Measurements from ENCODE around the gene BCL2. TPM values are rescaled to one million over a fixed set of nuclear protein-coding genes. Genes with fewer than 3 reads are reported as not detected.

BCL2 gene
- total and polyA plus RNA-seq, 2 donors from 2014 or later: 6.0 to 39.2 TPM

GRCh38 chr18:63344918-63345317 lies 25.3 kb upstream of the BCL2 start:
- FAIRE-seq: no peak
- DNase-seq: no peak
- peaks cover 0 to 5% (median 3%) of the 10 kb centered on the region in 3 donors for H3K4me1 ChIP-seq (ENCODE audit: control insufficient read depth in 2 of 3, insufficient read depth in 2 of 3, low read depth in 1 of 3, low read length in 3 of 3)
- H3K27ac ChIP-seq (ENCODE audit: low read depth in 2 of 2, low read length in 2 of 2): no peak overlapping the region
- no peaks in the 10 kb centered on the region for H3K27me3 ChIP-seq (ENCODE audit: control insufficient read depth, insufficient read depth, low read length)
- no peaks in the 10 kb centered on the region for H3K9me3 ChIP-seq (ENCODE audit: control insufficient read depth in 2 of 3, insufficient read depth in 1 of 3, low read length in 3 of 3)
- no peak overlapping the region for H3K9ac ChIP-seq (ENCODE audit: low read length in 3 of 3)
- intact Hi-C loops (cut with DNase I): loop anchor here (10.0 kb wide), 1 partner anchor 90 kb away; no protein-coding TSS in a partner anchor
- TF ChIP-seq CTCF (IDR thresholded peaks at IDR 0.05; ENCODE audit: borderline replicate concordance, extremely low read depth, insufficient read depth): no peak
- H3K36me3 ChIP-seq (ENCODE audit: control insufficient read depth in 2 of 3, insufficient read depth in 3 of 3, low read length in 3 of 3): peaks cover 11 to 31% (median 20%) of the 10 kb centered on the region in 3 donors
- H3K4me3 ChIP-seq (ENCODE audit: low read length in 3 of 3): no peak overlapping the region

- no peak for FAIRE-seq
- no peak for TF ChIP-seq CTCF (IDR thresholded peaks at IDR 0.05; ENCODE audit: borderline replicate concordance, extremely low read depth, insufficient read depth)
- no peak for DNase-seq
- H3K27me3 ChIP-seq (ENCODE audit: control insufficient read depth, insufficient read depth, low read length): no peaks in the 10 kb centered on the region
- intact Hi-C loops (cut with DNase I): loop anchor here (10.0 kb wide), 1 partner anchor 91 kb away; no protein-coding TSS in a partner anchor
- peaks cover 0 to 5% (median 3%) of the 10 kb centered on the region in 3 donors for H3K4me1 ChIP-seq (ENCODE audit: control insufficient read depth in 2 of 3, insufficient read depth in 2 of 3, low read depth in 1 of 3, low read length in 3 of 3)
- H3K9ac ChIP-seq (ENCODE audit: low read length in 3 of 3): no peak overlapping the region
- H3K27ac ChIP-seq (ENCODE audit: low read depth in 2 of 2, low read length in 2 of 2): no peak overlapping the region
- peaks cover 6 to 30% (median 15%) of the 10 kb centered on the region in 3 donors for H3K36me3 ChIP-seq (ENCODE audit: control insufficient read depth in 2 of 3, insufficient read depth in 3 of 3, low read length in 3 of 3)
- H3K9me3 ChIP-seq (ENCODE audit: control insufficient read depth in 2 of 3, insufficient read depth in 1 of 3, low read length in 3 of 3): no peaks in the 10 kb centered on the region
- no peak overlapping the region for H3K4me3 ChIP-seq (ENCODE audit: low read length in 3 of 3)
Measured at GRCh38 chr18:63344263-63344662, 24.7 kb upstream of the BCL2 start.

- peak in 3 of 5 donors; percentile 42 to 60 (median 55) for DNase-seq
- no peak for FAIRE-seq
Measured at GRCh38 chr18:63342206-63342605, 22.6 kb upstream of the BCL2 start.

More at GRCh38 chr18:63342206-63342605, 22.6 kb upstream of the BCL2 start:
- Histone ChIP-seq H3K4me3 (ENCODE audit: low read length in 3 of 3) (no peak overlapping the region), H3K4me1 (ENCODE audit: control insufficient read depth in 2 of 3, insufficient read depth in 2 of 3, low read depth in 1 of 3, low read length in 3 of 3) (peaks cover 0 to 5% (median 3%) of the 10 kb centered on the region in 3 donors), H3K27me3 (ENCODE audit: control insufficient read depth, insufficient read depth, low read length) (no peaks in the 10 kb centered on the region), H3K36me3 (ENCODE audit: control insufficient read depth in 2 of 3, insufficient read depth in 3 of 3, low read length in 3 of 3) (peaks cover 6 to 29% (median 19%) of the 10 kb centered on the region in 3 donors), H3K27ac (ENCODE audit: low read depth in 2 of 2, low read length in 2 of 2) (no peak overlapping the region), H3K9me3 (ENCODE audit: control insufficient read depth in 2 of 3, insufficient read depth in 1 of 3, low read length in 3 of 3) (no peaks in the 10 kb centered on the region), H3K9ac (ENCODE audit: low read length in 3 of 3) (no peak overlapping the region)
- intact Hi-C loops (cut with DNase I): loop anchor here (10.0 kb wide), 1 partner anchor 93 kb away; no protein-coding TSS in a partner anchor
- TF ChIP-seq CTCF (IDR thresholded peaks at IDR 0.05; ENCODE audit: borderline replicate concordance, extremely low read depth, insufficient read depth): peak; percentile 26
